ENCODE data around the gene KCNMB4. TPM values are rescaled to one million over a fixed set of nuclear protein-coding genes. Genes with fewer than 3 reads are reported as not detected.
A peak's percentile ranks its signal among the peaks of the same experiment; 100 is the strongest.

KCNMB4 gene
- total RNA-seq, 1 experiment from 2014 or later = 3.0 TPM

DNA sequence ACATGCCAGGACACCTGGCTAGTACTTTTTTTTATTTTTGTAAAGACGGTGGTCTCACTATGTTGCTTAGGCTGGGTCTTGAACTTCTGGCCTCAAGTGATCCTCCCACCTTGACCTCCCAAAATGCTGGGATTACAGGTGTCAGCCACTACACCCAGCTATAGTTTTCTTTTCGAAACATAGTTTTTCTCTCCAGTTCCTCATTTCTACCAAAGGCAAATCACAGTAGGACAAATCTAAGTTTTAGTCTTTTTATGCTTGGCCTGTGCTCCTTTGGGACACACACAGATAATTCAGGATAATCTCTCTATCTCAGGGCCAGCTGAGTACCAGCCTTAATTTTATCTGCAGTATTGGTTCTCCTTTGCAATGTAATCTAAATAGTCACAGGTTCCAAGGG, 100.7 kb downstream of the KCNMB4 start:
- no peak overlapping the region for H3K27ac ChIP-seq (ENCODE audit: low read length)
- intact Hi-C loops (cut with micrococcal nuclease) = no loop called here
- H3K36me3 ChIP-seq (ENCODE audit: low read depth, low read length) = no peaks in the 10 kb centered on the region; the same call in 1 of the 2 replicates
- POLR2A ChIA-PET (ENCODE audit: unreplicated experiment) = no interaction called here
- no peaks in the 10 kb centered on the region for H3K27me3 ChIP-seq (ENCODE audit: low read length)
- H3K4me1 ChIP-seq (ENCODE audit: insufficient read depth, low read length) = no peaks in the 10 kb centered on the region
- no peak overlapping the region for H3K4me3 ChIP-seq (ENCODE audit: low read length)
- no peaks in the 10 kb centered on the region for H3F3A ChIP-seq (ENCODE audit: low read length, unreplicated experiment)
- peaks cover 15% of the 10 kb centered on the region for H3K9me3 ChIP-seq (ENCODE audit: low read length)
- no peak overlapping the region for H3K9ac ChIP-seq (ENCODE audit: low read length)
- BruUV-seq (replicated peaks) = no TSS peak
- ATAC-seq (no peak), DNase-seq (no peak)
- no peak overlapping the region for H2AFZ ChIP-seq (ENCODE audit: low read length)
- TF ChIP-seq EZH2 (IDR thresholded peaks at IDR 0.05; ENCODE audit: low read length, unreplicated experiment) (no peak), EZH2phosphoT487 (IDR thresholded peaks at IDR 0.05; ENCODE audit: borderline replicate concordance, low read length) (no peak)
- TF ChIP-seq, protein P1, sequence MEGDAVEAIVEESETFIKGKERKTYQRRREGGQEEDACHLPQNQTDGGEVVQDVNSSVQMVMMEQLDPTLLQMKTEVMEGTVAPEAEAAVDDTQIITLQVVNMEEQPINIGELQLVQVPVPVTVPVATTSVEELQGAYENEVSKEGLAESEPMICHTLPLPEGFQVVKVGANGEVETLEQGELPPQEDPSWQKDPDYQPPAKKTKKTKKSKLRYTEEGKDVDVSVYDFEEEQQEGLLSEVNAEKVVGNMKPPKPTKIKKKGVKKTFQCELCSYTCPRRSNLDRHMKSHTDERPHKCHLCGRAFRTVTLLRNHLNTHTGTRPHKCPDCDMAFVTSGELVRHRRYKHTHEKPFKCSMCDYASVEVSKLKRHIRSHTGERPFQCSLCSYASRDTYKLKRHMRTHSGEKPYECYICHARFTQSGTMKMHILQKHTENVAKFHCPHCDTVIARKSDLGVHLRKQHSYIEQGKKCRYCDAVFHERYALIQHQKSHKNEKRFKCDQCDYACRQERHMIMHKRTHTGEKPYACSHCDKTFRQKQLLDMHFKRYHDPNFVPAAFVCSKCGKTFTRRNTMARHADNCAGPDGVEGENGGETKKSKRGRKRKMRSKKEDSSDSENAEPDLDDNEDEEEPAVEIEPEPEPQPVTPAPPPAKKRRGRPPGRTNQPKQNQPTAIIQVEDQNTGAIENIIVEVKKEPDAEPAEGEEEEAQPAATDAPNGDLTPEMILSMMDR (conservative IDR thresholded peaks at IDR 0.05; ENCODE audit: low read depth, low read length) = no peak
- H3K9me2 ChIP-seq (replicated peaks; ENCODE audit: low read length) = no peaks in the 10 kb centered on the region
- CTCF ChIA-PET = no interaction called here
- no peaks in the 10 kb centered on the region for H4K20me1 ChIP-seq (ENCODE audit: low read length)
- H3K79me2 ChIP-seq (ENCODE audit: low read length) = no peaks in the 10 kb centered on the region
- H3K4me2 ChIP-seq (ENCODE audit: low read length) = no peak overlapping the region

DNA sequence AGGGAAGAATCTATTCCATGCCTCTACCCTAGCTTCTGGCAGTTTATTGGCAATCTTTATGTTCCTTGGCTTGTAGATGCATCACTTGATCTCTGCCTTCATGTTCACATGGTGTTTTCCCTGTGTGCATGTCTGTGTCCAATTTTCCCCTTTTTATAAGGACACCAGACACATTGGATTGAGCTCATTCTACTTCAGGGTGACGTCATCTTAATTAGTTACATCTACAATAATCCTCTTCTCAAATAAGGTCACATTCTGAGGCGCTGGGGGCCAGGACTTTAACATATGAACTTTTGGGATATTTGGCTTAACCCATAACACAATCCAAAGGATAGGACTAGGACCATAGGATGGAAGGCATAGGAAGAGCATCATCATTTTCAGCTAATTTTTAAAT, 101.4 kb downstream of the KCNMB4 start:
- intact Hi-C loops (cut with micrococcal nuclease) = no loop called here
- Histone ChIP-seq H3K27ac (ENCODE audit: low read length) (no peak overlapping the region), H3K9ac (ENCODE audit: low read length) (no peak overlapping the region), H3K9me3 (ENCODE audit: low read length) (peaks cover 15% of the 10 kb centered on the region), H3K4me3 (ENCODE audit: low read length) (no peak overlapping the region), H3K36me3 (ENCODE audit: low read depth, low read length) (no peaks in the 10 kb centered on the region; the same call in 1 of the 2 replicates), H4K20me1 (ENCODE audit: low read length) (no peaks in the 10 kb centered on the region), H2AFZ (ENCODE audit: low read length) (peak overlapping the region; percentile 50; the same call in 1 of the 2 replicates), H3K9me2 (replicated peaks; ENCODE audit: low read length) (no peaks in the 10 kb centered on the region), H3K79me2 (ENCODE audit: low read length) (no peaks in the 10 kb centered on the region), H3K4me1 (ENCODE audit: insufficient read depth, low read length) (no peaks in the 10 kb centered on the region), H3K27me3 (ENCODE audit: low read length) (no peaks in the 10 kb centered on the region), H3F3A (ENCODE audit: low read length, unreplicated experiment) (no peaks in the 10 kb centered on the region), H3K4me2 (ENCODE audit: low read length) (no peak overlapping the region)
- ATAC-seq = no peak
- BruUV-seq (replicated peaks) = no TSS peak
- TF ChIP-seq EZH2phosphoT487 (IDR thresholded peaks at IDR 0.05; ENCODE audit: borderline replicate concordance, low read length) (no peak), EZH2 (IDR thresholded peaks at IDR 0.05; ENCODE audit: low read length, unreplicated experiment) (no peak)
- TF ChIP-seq, protein P1 (conservative IDR thresholded peaks at IDR 0.05; ENCODE audit: low read depth, low read length) = no peak
- no peak for DNase-seq
- CTCF ChIA-PET = no interaction called here
- POLR2A ChIA-PET (ENCODE audit: unreplicated experiment) = no interaction called here

DNA sequence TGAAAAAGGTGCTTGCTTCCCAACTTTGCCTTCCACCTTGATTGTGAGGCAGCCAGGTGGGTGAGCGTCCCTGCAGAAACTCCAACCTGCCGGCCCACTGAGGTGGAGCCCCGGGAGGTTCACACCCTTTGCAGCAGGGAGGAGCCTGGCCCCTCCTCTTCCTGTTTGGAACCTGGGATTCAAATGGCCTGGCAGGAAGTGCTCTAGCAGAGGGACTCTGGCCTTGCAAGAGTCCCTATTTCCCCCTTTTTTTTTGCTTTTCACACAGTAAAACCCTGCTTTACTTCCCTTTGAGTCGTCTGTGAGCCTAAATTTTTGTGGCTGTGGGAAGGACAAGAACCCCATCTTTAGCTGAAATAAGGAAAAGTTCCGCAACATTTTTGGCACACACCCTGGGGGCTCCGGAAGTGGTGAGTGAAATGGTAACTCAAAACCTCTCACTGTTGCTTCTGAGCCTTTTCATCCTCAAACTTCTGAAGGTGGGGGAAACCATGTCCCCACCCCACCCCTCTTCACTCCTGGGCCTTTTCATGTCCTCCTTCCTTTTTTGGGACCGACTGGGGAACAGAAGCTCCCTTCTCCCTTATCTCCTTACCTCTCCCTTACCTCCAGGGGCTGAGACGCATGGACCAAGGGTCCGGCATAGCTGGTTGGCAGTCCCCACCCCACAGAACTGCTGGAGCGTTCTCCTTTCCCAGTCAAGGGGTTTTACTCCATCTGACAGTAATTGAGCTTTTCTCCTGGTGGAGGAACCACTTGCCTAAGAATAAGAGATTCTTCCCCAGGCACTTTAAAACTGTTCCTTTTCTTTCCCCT, 102.0 kb downstream of the KCNMB4 start:
- Histone ChIP-seq H3K4me2 (ENCODE audit: low read length) (no peak overlapping the region), H2AFZ (ENCODE audit: low read length) (peak overlapping the region; percentile 50; the same call in 1 of the 2 replicates), H3K9ac (ENCODE audit: low read length) (no peak overlapping the region), H3K4me3 (ENCODE audit: low read length) (no peak overlapping the region), H3K4me1 (ENCODE audit: insufficient read depth, low read length) (no peaks in the 10 kb centered on the region), H4K20me1 (ENCODE audit: low read length) (no peaks in the 10 kb centered on the region), H3K27me3 (ENCODE audit: low read length) (no peaks in the 10 kb centered on the region), H3K36me3 (ENCODE audit: low read depth, low read length) (no peaks in the 10 kb centered on the region; the same call in 1 of the 2 replicates), H3F3A (ENCODE audit: low read length, unreplicated experiment) (no peaks in the 10 kb centered on the region), H3K27ac (ENCODE audit: low read length) (no peak overlapping the region), H3K9me3 (ENCODE audit: low read length) (peaks cover 13% of the 10 kb centered on the region), H3K79me2 (ENCODE audit: low read length) (no peaks in the 10 kb centered on the region), H3K9me2 (replicated peaks; ENCODE audit: low read length) (no peaks in the 10 kb centered on the region)
- BruUV-seq (replicated peaks) = no TSS peak
- ChIA-PET CTCF (no interaction called here), POLR2A (ENCODE audit: unreplicated experiment) (no interaction called here)
- no peak for ATAC-seq
- DNase-seq = no peak
- TF ChIP-seq EZH2 (IDR thresholded peaks at IDR 0.05; ENCODE audit: low read length, unreplicated experiment) = no peak
- TF ChIP-seq, protein P1 (conservative IDR thresholded peaks at IDR 0.05; ENCODE audit: low read depth, low read length) = no peak
- no peak for TF ChIP-seq EZH2phosphoT487 (IDR thresholded peaks at IDR 0.05; ENCODE audit: borderline replicate concordance, low read length)
- intact Hi-C loops (cut with micrococcal nuclease) = no loop called here

All from PC-3 (cell line).